Neural progenitor cell (in vitro differentiated cells): Measurements from ENCODE around the gene TNIK.

Source experiments
- EZH2 ChIP-seq: fragments of 200-600 bp; sonication (generic); IDR thresholded peaks from 2 replicates; pipeline ENCODE4 v1.6.1; 2017; ENCODE audit warnings: antibody characterized with exemption, mild to moderate bottlenecking, moderate library complexity
- EZH2phosphoT487 ChIP-seq: fragments of 200-600 bp; sonication (generic); IDR thresholded peaks from 2 replicates; pipeline ENCODE4 v1.6.1; 2017; ENCODE audit warnings: antibody characterized with exemption
- TF ChIP-seq, protein P1 (sequence below): fragments of 200-600 bp; sonication (generic); IDR thresholded peaks from 2 replicates; pipeline ENCODE4 v1.5.1; 2017; ENCODE audit warnings: antibody characterized with exemption, mild to moderate bottlenecking

DNA sequence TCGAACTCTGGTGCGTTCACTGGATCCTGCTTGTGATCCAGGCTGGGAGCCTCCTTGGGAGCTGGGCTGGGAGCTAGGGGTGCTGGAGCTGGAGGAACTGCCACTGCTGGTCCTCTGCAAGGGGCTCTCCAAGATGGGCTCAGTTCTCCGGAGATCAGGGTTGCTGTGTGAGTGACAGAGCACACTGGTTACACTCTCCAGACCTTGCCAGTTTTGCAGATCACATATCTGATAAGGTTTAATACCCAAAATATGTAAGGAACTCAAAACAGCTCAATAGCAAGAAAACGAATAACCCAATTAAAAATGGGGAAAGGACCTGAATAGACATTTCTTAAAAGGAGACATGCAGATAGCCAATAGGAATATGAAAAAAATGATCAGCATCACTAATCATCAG lies 349.5 kb downstream of the TNIK start:
- TF ChIP-seq, protein P1, sequence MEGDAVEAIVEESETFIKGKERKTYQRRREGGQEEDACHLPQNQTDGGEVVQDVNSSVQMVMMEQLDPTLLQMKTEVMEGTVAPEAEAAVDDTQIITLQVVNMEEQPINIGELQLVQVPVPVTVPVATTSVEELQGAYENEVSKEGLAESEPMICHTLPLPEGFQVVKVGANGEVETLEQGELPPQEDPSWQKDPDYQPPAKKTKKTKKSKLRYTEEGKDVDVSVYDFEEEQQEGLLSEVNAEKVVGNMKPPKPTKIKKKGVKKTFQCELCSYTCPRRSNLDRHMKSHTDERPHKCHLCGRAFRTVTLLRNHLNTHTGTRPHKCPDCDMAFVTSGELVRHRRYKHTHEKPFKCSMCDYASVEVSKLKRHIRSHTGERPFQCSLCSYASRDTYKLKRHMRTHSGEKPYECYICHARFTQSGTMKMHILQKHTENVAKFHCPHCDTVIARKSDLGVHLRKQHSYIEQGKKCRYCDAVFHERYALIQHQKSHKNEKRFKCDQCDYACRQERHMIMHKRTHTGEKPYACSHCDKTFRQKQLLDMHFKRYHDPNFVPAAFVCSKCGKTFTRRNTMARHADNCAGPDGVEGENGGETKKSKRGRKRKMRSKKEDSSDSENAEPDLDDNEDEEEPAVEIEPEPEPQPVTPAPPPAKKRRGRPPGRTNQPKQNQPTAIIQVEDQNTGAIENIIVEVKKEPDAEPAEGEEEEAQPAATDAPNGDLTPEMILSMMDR, result no peak
- TF ChIP-seq EZH2, result no peak
- no peak for TF ChIP-seq EZH2phosphoT487
